ENCODE data around the gene CYLD. TPM values are rescaled to one million over a fixed set of nuclear protein-coding genes. Genes with fewer than 3 reads are reported as not detected.
A peak's percentile ranks its signal among the peaks of the same experiment; 100 is the strongest.

CYLD gene
- total and polyA plus RNA-seq, 2 experiments from 2014 or later = 6.9 to 30.9 TPM

GRCh38 chr16:50841081-50841886 lies 99.4 kb downstream of the CYLD start:
- 0 out of 2 replicates have a peak, but pooled peaks cover 6% of the 10 kb centered on the region for H3K27me3 ChIP-seq (ENCODE audit: insufficient read depth)
- peak; percentile 88 for ATAC-seq
- H3K27ac ChIP-seq (ENCODE audit: low read depth) = no peak overlapping the region
- peak overlapping the region; percentile 63 for H3K4me3 Mint-ChIP-seq
- no peaks in the 10 kb centered on the region for H3K9me2 ChIP-seq (ENCODE audit: insufficient read depth)
- no peak overlapping the region for H3K27ac Mint-ChIP-seq
- H3K4me2 ChIP-seq = peak overlapping the region; percentile 81
- peak overlapping the region; percentile 47 for H3K4me3 ChIP-seq
- H3K36me3 ChIP-seq (ENCODE audit: insufficient read depth) = no peaks in the 10 kb centered on the region
- no peaks in the 10 kb centered on the region for H3K36me3 Mint-ChIP-seq (ENCODE audit: low read depth)
- no peaks in the 10 kb centered on the region for H3F3A ChIP-seq (replicated peaks; ENCODE audit: low read depth)
- H3K27me3 Mint-ChIP-seq (ENCODE audit: insufficient read depth, low read depth, poor library complexity) = peaks cover 9% of the 10 kb centered on the region
- TF ChIP-seq ZNF462 (CRISPR knock-in tag; IDR thresholded peaks at IDR 0.05) (0 out of 2 replicates have a peak, but pooled peaks have one; percentile 5), EZH2phosphoT487 (IDR thresholded peaks at IDR 0.05; ENCODE audit: unreplicated experiment) (no peak)
- H3K4me1 ChIP-seq (ENCODE audit: insufficient read depth) = 0 out of 2 replicates have a peak, but pooled peaks cover 3% of the 10 kb centered on the region
- H3K79me2 ChIP-seq (replicated peaks; ENCODE audit: insufficient read depth) = no peaks in the 10 kb centered on the region
- H3K9me3 Mint-ChIP-seq = no peaks in the 10 kb centered on the region; the same call in 2 of the 3 replicates
- H3K4me1 Mint-ChIP-seq = peaks cover 22% of the 10 kb centered on the region; the same call in 2 of the 3 replicates
- peak; percentile 78 for DNase-seq (ENCODE audit: low spot score)
- H4K20me1 ChIP-seq (replicated peaks; ENCODE audit: insufficient read depth) = no peaks in the 10 kb centered on the region
- peak overlapping the region; percentile 96 for H2AFZ ChIP-seq

- Histone ChIP-seq H3K27ac (ENCODE audit: low read depth) (no peak overlapping the region), H4K20me1 (replicated peaks; ENCODE audit: insufficient read depth) (no peaks in the 10 kb centered on the region), H3K79me2 (replicated peaks; ENCODE audit: insufficient read depth) (no peaks in the 10 kb centered on the region), H3K36me3 (ENCODE audit: insufficient read depth) (no peaks in the 10 kb centered on the region), H3K4me2 (peak overlapping the region; percentile 81; the same call in 1 of the 2 replicates), H3K4me3 (no peak overlapping the region), H3K27me3 (ENCODE audit: insufficient read depth) (0 out of 2 replicates have a peak, but pooled peaks cover 6% of the 10 kb centered on the region), H3K9me2 (ENCODE audit: insufficient read depth) (peaks cover 3% of the 10 kb centered on the region; the same call in 1 of the 2 replicates), H2AFZ (no peak overlapping the region), H3F3A (replicated peaks; ENCODE audit: low read depth) (no peaks in the 10 kb centered on the region), H3K4me1 (ENCODE audit: insufficient read depth) (0 out of 2 replicates have a peak, but pooled peaks cover 3% of the 10 kb centered on the region)
- H3K9me3 Mint-ChIP-seq = no peaks in the 10 kb centered on the region; the same call in 2 of the 3 replicates
- ATAC-seq = peak; percentile 22; the same call in 2 of the 3 replicates
- H3K27me3 Mint-ChIP-seq (ENCODE audit: insufficient read depth, low read depth, poor library complexity) = peaks cover 9% of the 10 kb centered on the region
- H3K4me1 Mint-ChIP-seq = peaks cover 22% of the 10 kb centered on the region; the same call in 2 of the 3 replicates
- peak overlapping the region; percentile 63; the same call in 1 of the 3 replicates for H3K4me3 Mint-ChIP-seq
- no peak overlapping the region for H3K27ac Mint-ChIP-seq
- no peaks in the 10 kb centered on the region for H3K36me3 Mint-ChIP-seq (ENCODE audit: low read depth)
- DNase-seq (ENCODE audit: low spot score) = no peak
- no peak for TF ChIP-seq ZNF114 (CRISPR knock-in tag; IDR thresholded peaks at IDR 0.05)
- no peak for TF ChIP-seq ZNF462 (CRISPR knock-in tag; IDR thresholded peaks at IDR 0.05)
Observed at GRCh38 chr16:50842013-50842505, 100.2 kb downstream of the CYLD start.

Data from GM23338 (cell line).